Measurements from ENCODE around the gene ADD2.

DNA sequence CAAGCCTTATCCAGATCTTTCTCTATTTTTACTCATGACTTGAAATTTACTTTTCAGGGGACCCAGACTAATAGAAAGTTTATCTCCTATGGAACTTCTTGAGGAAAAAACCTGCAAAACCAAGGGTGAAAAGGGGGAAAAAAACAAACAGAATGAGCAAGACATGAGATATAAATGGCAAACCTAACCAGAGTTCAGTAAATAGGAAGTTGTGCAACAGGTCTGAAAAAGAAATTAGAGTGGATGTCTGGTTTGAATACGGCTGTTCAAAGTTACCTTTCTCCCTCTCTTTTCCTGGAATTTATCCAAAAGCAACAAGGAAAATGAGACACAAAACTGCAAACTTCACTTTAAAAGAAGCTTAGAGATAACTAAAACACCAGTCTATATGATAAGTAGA is 135.6 kb downstream of the ADD2 start:
- TF ChIP-seq, protein P1, sequence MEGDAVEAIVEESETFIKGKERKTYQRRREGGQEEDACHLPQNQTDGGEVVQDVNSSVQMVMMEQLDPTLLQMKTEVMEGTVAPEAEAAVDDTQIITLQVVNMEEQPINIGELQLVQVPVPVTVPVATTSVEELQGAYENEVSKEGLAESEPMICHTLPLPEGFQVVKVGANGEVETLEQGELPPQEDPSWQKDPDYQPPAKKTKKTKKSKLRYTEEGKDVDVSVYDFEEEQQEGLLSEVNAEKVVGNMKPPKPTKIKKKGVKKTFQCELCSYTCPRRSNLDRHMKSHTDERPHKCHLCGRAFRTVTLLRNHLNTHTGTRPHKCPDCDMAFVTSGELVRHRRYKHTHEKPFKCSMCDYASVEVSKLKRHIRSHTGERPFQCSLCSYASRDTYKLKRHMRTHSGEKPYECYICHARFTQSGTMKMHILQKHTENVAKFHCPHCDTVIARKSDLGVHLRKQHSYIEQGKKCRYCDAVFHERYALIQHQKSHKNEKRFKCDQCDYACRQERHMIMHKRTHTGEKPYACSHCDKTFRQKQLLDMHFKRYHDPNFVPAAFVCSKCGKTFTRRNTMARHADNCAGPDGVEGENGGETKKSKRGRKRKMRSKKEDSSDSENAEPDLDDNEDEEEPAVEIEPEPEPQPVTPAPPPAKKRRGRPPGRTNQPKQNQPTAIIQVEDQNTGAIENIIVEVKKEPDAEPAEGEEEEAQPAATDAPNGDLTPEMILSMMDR (conservative IDR thresholded peaks at IDR 0.05; ENCODE audit: low read depth in 2 of 2), result no peak
- TF ChIP-seq, protein P2, sequence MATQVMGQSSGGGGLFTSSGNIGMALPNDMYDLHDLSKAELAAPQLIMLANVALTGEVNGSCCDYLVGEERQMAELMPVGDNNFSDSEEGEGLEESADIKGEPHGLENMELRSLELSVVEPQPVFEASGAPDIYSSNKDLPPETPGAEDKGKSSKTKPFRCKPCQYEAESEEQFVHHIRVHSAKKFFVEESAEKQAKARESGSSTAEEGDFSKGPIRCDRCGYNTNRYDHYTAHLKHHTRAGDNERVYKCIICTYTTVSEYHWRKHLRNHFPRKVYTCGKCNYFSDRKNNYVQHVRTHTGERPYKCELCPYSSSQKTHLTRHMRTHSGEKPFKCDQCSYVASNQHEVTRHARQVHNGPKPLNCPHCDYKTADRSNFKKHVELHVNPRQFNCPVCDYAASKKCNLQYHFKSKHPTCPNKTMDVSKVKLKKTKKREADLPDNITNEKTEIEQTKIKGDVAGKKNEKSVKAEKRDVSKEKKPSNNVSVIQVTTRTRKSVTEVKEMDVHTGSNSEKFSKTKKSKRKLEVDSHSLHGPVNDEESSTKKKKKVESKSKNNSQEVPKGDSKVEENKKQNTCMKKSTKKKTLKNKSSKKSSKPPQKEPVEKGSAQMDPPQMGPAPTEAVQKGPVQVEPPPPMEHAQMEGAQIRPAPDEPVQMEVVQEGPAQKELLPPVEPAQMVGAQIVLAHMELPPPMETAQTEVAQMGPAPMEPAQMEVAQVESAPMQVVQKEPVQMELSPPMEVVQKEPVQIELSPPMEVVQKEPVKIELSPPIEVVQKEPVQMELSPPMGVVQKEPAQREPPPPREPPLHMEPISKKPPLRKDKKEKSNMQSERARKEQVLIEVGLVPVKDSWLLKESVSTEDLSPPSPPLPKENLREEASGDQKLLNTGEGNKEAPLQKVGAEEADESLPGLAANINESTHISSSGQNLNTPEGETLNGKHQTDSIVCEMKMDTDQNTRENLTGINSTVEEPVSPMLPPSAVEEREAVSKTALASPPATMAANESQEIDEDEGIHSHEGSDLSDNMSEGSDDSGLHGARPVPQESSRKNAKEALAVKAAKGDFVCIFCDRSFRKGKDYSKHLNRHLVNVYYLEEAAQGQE (IDR thresholded peaks at IDR 0.05; ENCODE audit: unreplicated experiment), result no peak
- TF ChIP-seq EZH2 (IDR thresholded peaks at IDR 0.05; ENCODE audit: low read depth, unreplicated experiment) (no peak), CREB1 (CRISPR knock-in tag; IDR thresholded peaks at IDR 0.05; ENCODE audit: low read depth) (no peak), POLR2AphosphoS5 (IDR thresholded peaks at IDR 0.05; ENCODE audit: low read depth) (no peak)

All from GM23338 (cell line).